ENCODE measurements around the gene ABCA7.
"Not testable (repeated sequence)": the region's sequence is repeated elsewhere in the genome, so short reads cannot be mapped to it uniquely, and the experiment has no call there.

Gene ABCA7

GRCh38 chr19:1017115-1017905 lies 22.6 kb upstream of the ABCA7 start:
- DNase-seq = no peak

- DNase-seq = no peak
Measured at GRCh38 chr19:1017906-1018305, 22.0 kb upstream of the ABCA7 start.

- DNase-seq = no peak
Measured at GRCh38 chr19:1018393-1018792, 21.5 kb upstream of the ABCA7 start.

GRCh38 chr19:1018932-1019615 lies 20.8 kb upstream of the ABCA7 start:
- DNase-seq = no peak

- no peak for DNase-seq
Measured at GRCh38 chr19:1019616-1019961, 20.3 kb upstream of the ABCA7 start.

GRCh38 chr19:1019980-1020867 lies 19.7 kb upstream of the ABCA7 start:
- DNase-seq = peak; percentile 40

- DNase-seq = peak; percentile 97
Measured at GRCh38 chr19:1020868-1021425, 19.0 kb upstream of the ABCA7 start, which contains the start of gene TMEM259. TMEM259 (minus strand) TSS chr19:1021123; CDS start chr19:1020996, 127 bp downstream.

- not testable (repeated sequence) for DNase-seq
Measured at GRCh38 chr19:1023883-1024188, 16.1 kb upstream of the ABCA7 start.

GRCh38 chr19:1025080-1025479 lies 14.8 kb upstream of the ABCA7 start:
- not testable (repeated sequence) for DNase-seq

- DNase-seq = peak; percentile 53
Measured at GRCh38 chr19:1025960-1026782, 13.7 kb upstream of the ABCA7 start, which contains the start of gene CNN2. CNN2 (plus strand) TSS chr19:1026608; CDS start chr19:1026662, 54 bp downstream.

- DNase-seq = peak; percentile 18
Measured at GRCh38 chr19:1026783-1027649, 12.9 kb upstream of the ABCA7 start.

GRCh38 chr19:1027650-1028061 lies 12.3 kb upstream of the ABCA7 start:
- DNase-seq = no peak

GRCh38 chr19:1028062-1028926 lies 11.6 kb upstream of the ABCA7 start:
- peak; percentile 51 for DNase-seq

GRCh38 chr19:1032264-1032867 lies 7.5 kb upstream of the ABCA7 start:
- no peak for DNase-seq

- no peak for DNase-seq
Measured at GRCh38 chr19:1035998-1036621, 3.8 kb upstream of the ABCA7 start.

- no peak for DNase-seq
Measured at GRCh38 chr19:1037621-1038064, 2.3 kb upstream of the ABCA7 start.

- DNase-seq = no peak
Measured at GRCh38 chr19:1038978-1039645, 795 bp upstream of the ABCA7 start.

- peak; percentile 91 for DNase-seq
Measured at GRCh38 chr19:1040476-1041271, 767 bp downstream of the ABCA7 start.
